Activated naive CD4-positive, alpha-beta T cell treated with anti-CD3 and anti-CD28 coated beads for 36 hours (primary cell): ENCODE results near the gene SARDH. TPM values are rescaled to one million over a fixed set of nuclear protein-coding genes. Genes with fewer than 3 reads are reported as not detected.

ENCODE experiments used
- CTCF ChIA-PET: fragments of 350-600 bp; sonication (Branson Sonifier 250); formaldehyde crosslinking; loops from one replicate; lab custom pipeline; 2021; ENCODE audit warnings: antibody characterized with exemption; lab: Charles Lee
- DNase-seq: peaks from one replicate; pipeline ENCODE4 v3.0.0-alpha.2; 2020
- H3K27ac Mint-ChIP-seq: one replicate; pipeline ENCODE4 v1.8.0; 2021; ENCODE audit warnings: mild to moderate bottlenecking, mixed read lengths
- H3K27me3 Mint-ChIP-seq: one replicate; pipeline ENCODE4 v1.8.0; 2021; ENCODE audit warnings: low read depth, mixed read lengths
- H3K36me3 Mint-ChIP-seq: one replicate; pipeline ENCODE4 v1.8.0; 2021; ENCODE audit warnings: low read depth, mixed read lengths
- H3K4me1 Mint-ChIP-seq: one replicate; pipeline ENCODE4 v1.8.0; 2021; ENCODE audit warnings: low read depth, mixed read lengths
- H3K4me3 Mint-ChIP-seq: one replicate; pipeline ENCODE4 v1.8.0; 2021; ENCODE audit warnings: mild to moderate bottlenecking, moderate library complexity, mixed read lengths
- H3K9me3 Mint-ChIP-seq: one replicate; pipeline ENCODE4 v1.8.0; 2021; ENCODE audit warnings: mixed read lengths
- intact Hi-C: fragments of 100-400 bp; cut with micrococcal nuclease; formaldehyde crosslinking; loops from one replicate; pipeline ENCODE4 v1.15.1; 2023
- total RNA-seq, 2 experiments: library from RNA; stranded (reverse); gene quantifications; one replicate each; pipeline ENCODE4 v1.2.3, GENCODE V29; 2021

The SARDH gene
- total RNA-seq, 2 experiments from 2014 or later: 7.7 TPM

DNA sequence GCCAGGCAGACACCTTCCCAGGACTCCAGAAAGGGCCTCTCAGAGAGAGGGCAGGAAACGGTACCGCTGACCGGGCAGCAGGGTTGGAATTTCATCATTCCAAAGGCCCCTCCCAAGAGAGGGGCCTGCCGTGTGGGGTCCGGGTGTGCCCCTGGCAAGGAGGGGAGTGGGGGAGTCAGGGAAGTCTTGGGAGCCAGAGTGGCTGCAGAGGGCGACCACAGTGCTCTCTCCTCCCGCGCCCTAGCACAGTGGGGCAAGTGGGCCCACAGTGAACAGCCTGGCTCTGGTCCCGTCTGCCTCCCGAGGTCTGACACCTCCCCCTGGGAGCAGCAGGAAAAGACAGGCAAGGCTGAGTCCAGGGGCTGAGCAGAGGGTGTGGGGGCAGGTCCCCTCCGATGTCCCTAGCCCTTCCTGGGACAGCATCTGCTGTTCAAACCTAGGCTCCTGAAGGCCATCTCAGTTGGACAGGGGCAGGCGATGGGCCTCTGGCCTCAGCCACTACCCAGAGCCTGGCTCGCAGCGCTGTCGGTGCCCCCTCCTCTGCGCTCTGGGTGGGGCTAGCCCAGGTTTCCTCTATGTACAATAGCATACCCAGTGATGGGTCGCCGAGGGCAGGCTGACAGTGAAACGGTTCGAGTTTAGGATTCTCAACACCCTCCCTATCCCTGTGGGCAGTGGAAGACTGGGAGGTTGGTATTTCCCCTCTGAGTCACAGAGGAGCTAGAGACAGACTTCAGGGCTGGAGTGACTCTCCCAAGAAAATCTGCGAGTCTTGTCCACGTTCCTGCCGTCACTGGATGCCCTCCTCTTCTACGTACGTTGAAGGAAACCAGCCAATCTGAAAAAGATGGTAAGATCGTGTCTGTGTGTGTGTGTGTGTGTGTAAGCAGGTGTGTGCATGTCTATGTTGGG, 25.4 kb upstream of the SARDH start:
- peaks cover 9% of the 10 kb centered on the region for H3K36me3 Mint-ChIP-seq

DNA sequence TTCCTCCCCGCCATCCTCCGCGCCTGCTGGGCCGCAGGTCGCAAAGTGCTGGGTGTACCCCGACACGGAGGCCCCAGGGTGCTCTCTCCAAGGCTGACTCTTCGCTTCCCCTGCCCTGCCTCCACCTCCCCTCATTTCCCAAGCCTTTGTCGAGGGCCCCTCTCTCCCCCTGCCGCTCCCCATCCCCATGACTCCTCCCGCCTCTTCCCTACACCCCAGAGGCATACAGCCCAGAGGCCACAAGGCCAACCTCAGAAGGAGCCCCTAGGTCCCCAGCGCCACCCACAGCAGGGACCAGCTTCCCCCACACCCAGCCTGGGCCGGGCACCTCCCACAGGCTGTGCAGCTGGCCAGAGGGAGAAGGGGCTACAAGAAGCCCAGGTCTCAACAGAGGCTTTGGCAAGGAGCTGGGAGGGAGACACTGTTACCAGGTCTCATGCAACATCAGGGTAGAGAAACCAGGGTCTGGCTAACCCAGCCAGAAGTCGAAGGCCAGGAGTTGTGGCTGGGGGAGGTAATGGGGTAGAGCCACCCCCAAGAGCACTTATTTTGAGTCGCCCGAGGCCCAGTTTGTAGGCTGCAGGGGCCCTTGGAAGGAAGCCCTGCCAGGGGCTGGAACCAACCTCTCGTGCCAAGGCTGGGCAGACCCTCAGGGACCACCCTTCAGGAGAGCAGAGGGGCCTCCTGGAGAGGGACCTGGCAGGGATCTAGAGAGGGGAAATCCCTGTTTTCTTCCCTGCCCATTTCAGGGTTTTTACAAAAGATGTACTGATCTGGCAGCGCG, 24.5 kb upstream of the SARDH start:
- peaks cover 25% of the 10 kb centered on the region for H3K9me3 Mint-ChIP-seq
- no peak overlapping the region for H3K4me3 Mint-ChIP-seq
- no peaks in the 10 kb centered on the region for H3K4me1 Mint-ChIP-seq
- H3K27ac Mint-ChIP-seq: no peak overlapping the region
- H3K36me3 Mint-ChIP-seq: peaks cover 8% of the 10 kb centered on the region
- DNase-seq: peak; percentile 2
- intact Hi-C loops: no loop called here
- CTCF ChIA-PET: interaction anchor here (0.7 kb wide), 1 partner anchor 233 kb away, joined by 3 read pairs; no protein-coding TSS in a partner anchor
- H3K27me3 Mint-ChIP-seq: no peaks in the 10 kb centered on the region

More for the DNA sequence above, 25.4 kb upstream of the SARDH start:
- Mint-ChIP-seq H3K4me1 (no peaks in the 10 kb centered on the region), H3K4me3 (no peak overlapping the region), H3K27me3 (no peaks in the 10 kb centered on the region), H3K27ac (no peak overlapping the region), H3K9me3 (peaks cover 27% of the 10 kb centered on the region)
- CTCF ChIA-PET: no interaction called here
- DNase-seq: peak; percentile 2
- intact Hi-C loops: no loop called here

DNA sequence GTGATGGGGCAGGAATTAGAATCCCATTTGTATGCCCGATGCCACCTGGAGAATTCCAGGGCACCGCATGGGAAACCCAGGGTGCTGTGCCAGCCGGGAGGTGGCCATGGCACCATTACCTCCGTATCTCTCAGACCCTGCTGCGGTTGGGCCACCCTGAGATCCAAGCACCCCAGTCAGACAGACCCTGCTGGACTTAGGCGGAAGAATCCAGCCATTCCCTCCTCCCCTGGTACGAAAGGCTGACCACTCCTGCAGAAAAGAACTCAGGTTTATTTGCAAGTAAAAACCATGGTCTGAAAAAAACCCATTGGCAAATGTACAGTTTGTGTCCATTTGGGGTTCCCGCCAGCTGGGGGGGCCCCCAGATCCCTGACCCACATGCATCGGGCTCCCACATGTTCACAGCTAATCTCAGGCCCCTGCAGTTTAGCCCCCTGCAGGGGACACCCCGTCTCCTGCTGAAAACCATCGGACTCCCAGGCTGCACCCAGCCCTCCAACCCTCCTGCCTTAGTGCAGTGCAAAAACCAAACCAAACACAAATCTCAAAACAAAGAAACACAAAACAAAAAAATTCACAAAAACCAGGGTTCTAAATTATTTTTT, 23.6 kb upstream of the SARDH start:
- Mint-ChIP-seq H3K4me3 (no peak overlapping the region), H3K27me3 (no peaks in the 10 kb centered on the region), H3K36me3 (peaks cover 5% of the 10 kb centered on the region), H3K9me3 (peaks cover 18% of the 10 kb centered on the region), H3K4me1 (no peaks in the 10 kb centered on the region), H3K27ac (no peak overlapping the region)
- intact Hi-C loops: no loop called here
- CTCF ChIA-PET: interaction anchor here (0.6 kb wide), 1 partner anchor 236 kb away, joined by 3 read pairs; no protein-coding TSS in a partner anchor
- DNase-seq: peak; percentile 1

DNA sequence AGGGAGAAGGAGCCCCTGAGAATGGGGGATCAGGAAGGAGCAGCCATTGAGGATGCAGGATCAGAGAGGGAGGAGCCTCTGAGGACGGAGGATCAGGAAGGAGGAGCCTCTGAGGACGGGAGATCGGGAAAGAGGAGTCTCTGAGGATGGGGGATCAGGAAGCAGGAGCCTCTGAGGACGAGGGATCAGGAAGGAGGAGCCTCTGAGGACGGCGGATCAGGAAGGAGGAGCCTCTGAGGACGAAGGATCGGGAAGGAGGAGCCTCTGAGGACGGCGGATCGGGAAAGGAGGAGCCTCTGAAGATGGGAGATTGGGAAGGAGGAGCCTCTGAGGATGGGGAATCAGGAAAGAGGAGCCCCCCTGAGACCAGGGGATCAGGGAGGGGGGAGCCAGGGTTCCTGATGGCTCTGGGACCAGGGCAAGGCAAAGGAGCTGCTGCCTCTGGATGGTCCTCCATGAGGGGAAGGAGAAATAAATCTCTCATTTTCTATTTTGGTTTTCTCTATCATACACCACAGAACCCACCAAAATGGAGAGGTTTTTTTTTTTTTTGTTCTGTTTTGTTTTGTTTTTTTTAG, 22.6 kb upstream of the SARDH start:
- Mint-ChIP-seq H3K27me3 (no peaks in the 10 kb centered on the region), H3K27ac (no peak overlapping the region), H3K4me3 (no peak overlapping the region), H3K4me1 (no peaks in the 10 kb centered on the region), H3K36me3 (peaks cover 2% of the 10 kb centered on the region), H3K9me3 (peaks cover 10% of the 10 kb centered on the region)
- intact Hi-C loops: no loop called here
- CTCF ChIA-PET: interaction anchor here (0.6 kb wide), 1 partner anchor 237 kb away, joined by 3 read pairs; no protein-coding TSS in a partner anchor
- DNase-seq: no peak

DNA sequence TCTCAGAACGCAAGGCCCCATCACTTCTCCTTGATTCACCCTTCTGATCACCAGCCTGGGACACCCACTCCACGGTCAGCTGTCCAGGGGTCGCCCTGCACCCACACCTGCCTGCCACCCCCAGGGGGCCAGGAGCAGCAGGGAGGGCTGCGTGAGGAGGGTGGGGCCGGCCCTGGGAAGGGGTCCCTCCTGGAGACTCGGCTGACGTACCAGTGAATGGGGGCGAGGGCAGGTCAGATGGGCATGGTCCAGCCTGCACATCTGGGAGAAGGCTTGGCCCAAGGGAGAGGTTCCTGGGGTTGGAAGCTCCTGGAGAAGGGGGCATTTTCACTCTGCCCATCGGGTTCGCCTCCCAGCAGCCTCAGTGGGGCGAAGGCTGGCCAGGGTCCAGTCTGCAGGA, 21.8 kb upstream of the SARDH start:
- peak; percentile 1 for DNase-seq
- CTCF ChIA-PET: no interaction called here
- intact Hi-C loops: no loop called here
- H3K4me3 Mint-ChIP-seq: no peak overlapping the region
- H3K9me3 Mint-ChIP-seq: peaks cover 6% of the 10 kb centered on the region
- no peaks in the 10 kb centered on the region for H3K4me1 Mint-ChIP-seq
- peaks cover 1% of the 10 kb centered on the region for H3K36me3 Mint-ChIP-seq
- peaks cover 2% of the 10 kb centered on the region for H3K27me3 Mint-ChIP-seq
- no peak overlapping the region for H3K27ac Mint-ChIP-seq

DNA sequence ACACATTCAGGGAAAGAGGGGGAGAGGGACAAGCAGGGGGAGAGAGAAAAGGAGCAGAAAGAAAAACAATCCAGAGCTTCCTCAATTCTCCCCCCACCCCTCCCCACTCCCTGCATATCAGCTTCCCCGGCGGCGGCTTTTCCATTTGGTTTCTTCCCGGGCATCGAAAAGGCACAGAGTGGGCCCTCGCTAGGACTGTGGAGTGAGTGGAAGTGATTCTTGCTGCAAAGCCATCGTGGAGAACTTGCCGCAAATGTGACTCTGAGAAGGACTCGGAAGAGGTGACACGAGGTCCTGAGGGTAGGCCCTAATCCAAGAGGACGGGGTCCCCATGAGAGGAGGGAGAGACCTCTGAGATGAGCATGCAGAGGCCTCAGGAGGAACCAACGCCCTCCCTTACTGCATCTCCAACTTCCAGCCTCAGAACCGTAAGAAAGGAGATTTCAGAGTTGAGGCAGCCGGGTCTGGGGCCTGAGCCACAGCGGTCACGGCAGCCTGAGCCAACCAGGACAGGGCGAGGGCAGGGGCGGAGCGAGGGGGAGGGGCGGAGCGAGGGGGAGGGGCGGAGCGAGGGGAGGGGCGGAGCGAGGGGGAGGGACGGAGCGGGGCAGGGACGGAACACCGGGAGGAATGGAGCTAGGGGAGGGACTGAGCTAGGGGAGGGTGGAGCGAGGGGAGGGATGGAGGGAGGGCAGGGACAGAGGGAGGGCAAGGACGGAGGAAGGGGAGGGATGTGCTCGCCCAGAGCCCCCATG, 21.2 kb upstream of the SARDH start:
- DNase-seq: no peak
- intact Hi-C loops: no loop called here
- no peaks in the 10 kb centered on the region for H3K36me3 Mint-ChIP-seq
- H3K27ac Mint-ChIP-seq: no peak overlapping the region
- no peak overlapping the region for H3K4me3 Mint-ChIP-seq
- peaks cover 2% of the 10 kb centered on the region for H3K27me3 Mint-ChIP-seq
- no peaks in the 10 kb centered on the region for H3K4me1 Mint-ChIP-seq
- CTCF ChIA-PET: no interaction called here
- H3K9me3 Mint-ChIP-seq: peaks cover 3% of the 10 kb centered on the region

DNA sequence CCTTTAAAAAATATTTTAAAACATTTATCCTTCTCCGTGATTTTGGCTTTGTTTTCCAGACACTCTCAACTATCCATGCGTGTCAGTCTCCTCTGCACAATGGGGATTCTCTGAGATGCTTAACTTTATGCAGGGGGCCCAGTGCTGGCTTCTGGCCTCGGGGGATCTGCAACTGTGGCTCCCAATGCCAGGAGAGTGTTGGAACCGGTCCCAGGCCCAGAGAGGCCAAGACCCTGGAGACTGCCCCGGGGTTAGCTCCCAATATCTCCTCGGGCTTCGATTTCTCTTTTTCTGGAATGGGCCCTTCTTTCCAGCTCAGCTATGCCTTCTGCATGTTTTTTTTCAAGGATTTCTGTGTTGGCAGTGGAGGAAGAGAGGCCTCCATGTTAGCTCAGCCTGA, 20.1 kb upstream of the SARDH start:
- Mint-ChIP-seq H3K36me3 (no peaks in the 10 kb centered on the region), H3K27me3 (peaks cover 5% of the 10 kb centered on the region), H3K27ac (no peak overlapping the region), H3K4me1 (no peaks in the 10 kb centered on the region), H3K9me3 (no peaks in the 10 kb centered on the region), H3K4me3 (no peak overlapping the region)
- intact Hi-C loops: no loop called here
- no peak for DNase-seq
- CTCF ChIA-PET: no interaction called here

DNA sequence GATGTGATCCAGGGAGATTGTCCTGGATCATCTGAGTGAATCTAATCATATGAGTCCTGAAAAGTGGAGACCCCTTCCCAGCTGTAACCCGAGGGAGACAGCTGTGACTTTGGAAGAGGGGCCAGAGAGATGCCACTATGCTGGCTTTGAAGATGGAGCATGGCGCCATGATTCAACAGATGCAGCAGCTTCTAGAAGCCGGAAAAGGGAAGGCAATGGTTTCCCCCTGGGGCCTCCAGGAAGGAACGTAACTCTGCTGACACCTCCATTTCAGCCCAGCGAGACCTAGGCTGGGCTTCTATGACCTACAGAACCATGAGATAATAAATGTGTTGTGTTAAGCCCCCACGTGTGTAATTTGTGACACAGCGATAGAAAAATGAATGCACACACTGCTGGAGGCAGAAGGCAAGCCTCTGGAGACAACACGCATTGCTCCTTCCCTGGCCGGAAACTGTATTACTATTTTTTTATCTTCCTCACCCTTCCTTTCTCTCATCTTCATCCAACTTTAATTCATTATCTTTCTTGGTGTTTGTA, 16.6 kb upstream of the SARDH start:
- Mint-ChIP-seq H3K27me3 (peaks cover 6% of the 10 kb centered on the region), H3K9me3 (no peaks in the 10 kb centered on the region), H3K4me3 (no peak overlapping the region), H3K4me1 (no peaks in the 10 kb centered on the region), H3K27ac (no peak overlapping the region), H3K36me3 (no peaks in the 10 kb centered on the region)
- CTCF ChIA-PET: no interaction called here
- no peak for DNase-seq
- intact Hi-C loops: no loop called here

DNA sequence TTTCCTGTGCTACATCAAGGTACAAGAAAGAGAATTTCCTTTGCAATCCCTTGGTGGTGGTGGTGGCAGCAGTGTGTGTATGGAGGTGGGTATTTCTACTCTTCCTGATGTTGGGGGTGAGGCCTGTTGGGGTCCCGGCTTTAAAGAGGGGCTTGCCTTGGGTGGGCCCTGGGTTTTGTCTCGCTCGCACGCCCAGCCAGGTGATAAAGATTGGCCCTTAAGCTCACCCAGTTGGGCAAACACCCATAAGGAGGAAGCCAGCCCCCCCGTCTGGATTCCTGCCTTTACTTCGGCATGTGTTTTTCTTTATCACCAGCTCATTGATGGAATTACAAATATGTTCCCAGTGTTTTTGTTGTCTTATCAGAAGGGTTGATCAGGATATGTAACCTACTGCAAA, 16.0 kb upstream of the SARDH start:
- H3K4me1 Mint-ChIP-seq: no peaks in the 10 kb centered on the region
- H3K36me3 Mint-ChIP-seq: no peaks in the 10 kb centered on the region
- DNase-seq: no peak
- H3K27me3 Mint-ChIP-seq: peaks cover 6% of the 10 kb centered on the region
- H3K9me3 Mint-ChIP-seq: no peaks in the 10 kb centered on the region
- H3K4me3 Mint-ChIP-seq: no peak overlapping the region
- CTCF ChIA-PET: no interaction called here
- H3K27ac Mint-ChIP-seq: no peak overlapping the region
- intact Hi-C loops: no loop called here

DNA sequence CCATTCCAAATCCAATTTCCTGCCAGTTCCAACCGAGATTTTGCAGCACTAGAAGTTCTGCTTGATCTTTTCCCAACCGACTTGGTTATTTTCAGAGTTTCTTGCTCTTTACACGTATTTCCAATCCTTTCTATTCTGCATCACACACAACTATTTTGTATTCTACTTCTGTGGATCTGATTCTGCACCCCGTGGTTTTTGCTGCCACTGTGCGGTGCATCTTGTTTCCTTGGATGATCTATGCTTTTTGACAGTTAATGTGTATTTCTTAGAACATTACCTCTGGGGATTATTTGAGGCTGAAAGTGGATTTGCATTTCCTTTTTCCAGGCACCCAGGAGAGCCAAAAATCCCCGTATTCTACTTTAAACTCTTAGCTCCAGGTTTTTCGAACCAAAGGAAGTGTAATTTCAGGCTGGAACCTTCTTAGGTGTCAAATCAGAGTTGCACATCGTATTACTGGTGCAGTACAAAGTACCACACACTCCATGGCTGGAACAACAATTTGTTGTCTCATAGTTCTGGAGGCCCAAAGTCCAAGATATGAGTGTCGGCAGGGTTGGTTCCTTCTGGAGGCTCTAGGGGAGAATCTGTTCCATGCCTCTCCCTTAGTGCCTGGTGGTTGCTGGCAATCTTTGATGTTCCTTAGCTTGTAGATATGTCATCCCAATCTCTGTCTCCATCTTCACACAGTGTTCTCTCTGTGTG, 14.7 kb upstream of the SARDH start:
- Mint-ChIP-seq H3K4me3 (no peak overlapping the region), H3K36me3 (no peaks in the 10 kb centered on the region), H3K4me1 (no peaks in the 10 kb centered on the region), H3K27me3 (peaks cover 10% of the 10 kb centered on the region), H3K9me3 (no peaks in the 10 kb centered on the region), H3K27ac (no peak overlapping the region)
- no peak for DNase-seq
- CTCF ChIA-PET: interaction anchor here (1.5 kb wide), 1 partner anchor 10 kb away, joined by 5 read pairs; no protein-coding TSS in a partner anchor
- intact Hi-C loops: no loop called here
